Natural killer cell (primary cell): ENCODE measurements around the gene PITPNM3. TPM values are rescaled to one million over a fixed set of nuclear protein-coding genes. Genes with fewer than 3 reads are reported as not detected.

Source experiments
- ATAC-seq, 3 donors: fragments of 150-1000 bp in 2 of 3; fragments of 200-7000 bp in 1 of 3; cut with Tn5 transposase; 1 replicate in 1 of 3; 2 replicates in 2 of 3; pipeline ENCODE4 v1.10.0; 2021; ENCODE audit warnings: mild to moderate bottlenecking in 2 of 3, moderate library complexity in 2 of 3
- DNase-seq, 2 donors: peaks; one replicate each; pipeline versions ENCODE4 v3.0.0 to v3.0.0-alpha.2; 2013 to 2021; ENCODE audit warnings: mixed read lengths in 1 of 2
- H3K27ac ChIP-seq: one replicate; pipeline ENCODE4 v1.5.1; 2013; ENCODE audit warnings: mild to moderate bottlenecking, low read length
- H3K27me3 ChIP-seq: one replicate; pipeline ENCODE4 v1.6.1; 2013; ENCODE audit warnings: low read length; ENCODE audit not compliant: control insufficient read depth, insufficient read depth
- H3K36me3 ChIP-seq: one replicate; pipeline ENCODE4 v1.6.1; 2013; ENCODE audit warnings: low read length; ENCODE audit not compliant: control insufficient read depth, insufficient read depth
- H3K4me1 ChIP-seq: one replicate; pipeline ENCODE4 v1.6.1; 2013; ENCODE audit warnings: low read length; ENCODE audit not compliant: control insufficient read depth, insufficient read depth
- H3K4me3 ChIP-seq: one replicate; pipeline ENCODE4 v1.5.1; 2013; ENCODE audit warnings: low read length
- H3K9me3 ChIP-seq: one replicate; pipeline ENCODE4 v1.6.1; 2013; ENCODE audit warnings: low read length; ENCODE audit not compliant: control insufficient read depth, insufficient read depth
- H3K27ac Mint-ChIP-seq, 2 donors: one replicate each; pipeline ENCODE4 v1.8.0; 2022; ENCODE audit warnings: mild to moderate bottlenecking in 2 of 2, mixed read lengths in 2 of 2, moderate library complexity in 1 of 2
- H3K27me3 Mint-ChIP-seq, 2 donors: one replicate each; pipeline ENCODE4 v1.8.0; 2022; ENCODE audit warnings: low read depth in 2 of 2, mixed read lengths in 2 of 2
- H3K36me3 Mint-ChIP-seq: one replicate; pipeline ENCODE4 v1.8.0; 2022; ENCODE audit warnings: mixed read lengths
- H3K4me1 Mint-ChIP-seq, 2 donors: one replicate each; pipeline ENCODE4 v1.8.0; 2022; ENCODE audit warnings: mixed read lengths in 2 of 2
- H3K4me3 Mint-ChIP-seq: one replicate; pipeline ENCODE4 v1.8.0; 2022; ENCODE audit warnings: mild to moderate bottlenecking, moderate library complexity, mixed read lengths
- H3K9me3 Mint-ChIP-seq, 2 donors: one replicate each; pipeline ENCODE4 v1.8.0; 2022; ENCODE audit warnings: mixed read lengths in 2 of 2
- CTCF ChIP-seq: fragments of 200-600 bp; IDR thresholded peaks from one replicate; pipeline ENCODE4 v1.8.0; 2022; ENCODE audit warnings: antibody characterized with exemption
- WGBS: methylation state at CpG from one replicate; pipeline ENCODE4 v1.1.7; 2013; ENCODE audit warnings: missing lambda C conversion rate; ENCODE audit not compliant: insufficient coverage; 5-methylcytosine and 5-hydroxymethylcytosine counted together
- intact Hi-C: fragments of 100-400 bp; cut with micrococcal nuclease; formaldehyde crosslinking; loops from one replicate; pipeline ENCODE4 v1.14.2; 2022
- total RNA-seq, 4 donors: library from RNA; stranded (reverse); fragments of 120-200 nt in 1 of 4; gene quantifications; one replicate each; pipeline versions ENCODE4 v1.2.3 to v1.2.4, GENCODE V29; 2013 to 2022

Gene PITPNM3
- total RNA-seq, 3 donors from 2014 or later (not counting 1 experiment from before 2014, with no cell fraction given) = 0.42 to 0.75 (median 0.50) TPM

- Histone ChIP-seq H3K36me3 (no peaks in the 10 kb centered on the region), H3K4me3 (no peak overlapping the region), H3K27me3 (no peaks in the 10 kb centered on the region), H3K27ac (no peak overlapping the region), H3K9me3 (no peaks in the 10 kb centered on the region), H3K4me1 (no peaks in the 10 kb centered on the region)
- intact Hi-C loops = loop anchor here (10.0 kb wide), 1 partner anchor 527 kb away; no protein-coding TSS in a partner anchor
- H3K4me1 Mint-ChIP-seq = peaks cover 4 to 5% of the 10 kb centered on the region in 2 donors
- ATAC-seq = no peak
- no peaks in the 10 kb centered on the region for H3K36me3 Mint-ChIP-seq
- no peak overlapping the region for H3K27ac Mint-ChIP-seq
- no peak for TF ChIP-seq CTCF
- 89% methylated on average over 14 of the region's 14 CpGs for WGBS
- H3K4me3 Mint-ChIP-seq = no peak overlapping the region
- no peaks in the 10 kb centered on the region for H3K9me3 Mint-ChIP-seq
- H3K27me3 Mint-ChIP-seq = peaks cover 0 to 2% of the 10 kb centered on the region in 2 donors
- DNase-seq = no peak
These were observed 78.4 kb downstream of the PITPNM3 start for GRCh38 chr17:6477831-6478383.

GRCh38 chr17:6476810-6477179 is 79.6 kb downstream of the PITPNM3 start:
- no peak for ATAC-seq
- H3K27ac ChIP-seq = no peak overlapping the region
- no peaks in the 10 kb centered on the region for H3K4me1 ChIP-seq
- no peaks in the 10 kb centered on the region for H3K9me3 ChIP-seq
- H3K4me3 ChIP-seq = no peak overlapping the region
- H3K27me3 ChIP-seq = no peaks in the 10 kb centered on the region
- H3K36me3 ChIP-seq = no peaks in the 10 kb centered on the region
- Mint-ChIP-seq H3K36me3 (no peaks in the 10 kb centered on the region), H3K27me3 (peaks cover 0 to 5% of the 10 kb centered on the region in 2 donors), H3K4me1 (peaks cover 5 to 6% of the 10 kb centered on the region in 2 donors), H3K4me3 (no peak overlapping the region), H3K9me3 (no peaks in the 10 kb centered on the region), H3K27ac (no peak overlapping the region)
- TF ChIP-seq CTCF = no peak
- DNase-seq = no peak
- 95% methylated on average over 10 of the region's 10 CpGs for WGBS
- intact Hi-C loops = loop anchor here (10.0 kb wide), 1 partner anchor 528 kb away; no protein-coding TSS in a partner anchor

GRCh38 chr17:6476076-6476809 is 80.1 kb downstream of the PITPNM3 start:
- no peaks in the 10 kb centered on the region for H3K27me3 ChIP-seq
- no peaks in the 10 kb centered on the region for H3K36me3 ChIP-seq
- H3K9me3 ChIP-seq = no peaks in the 10 kb centered on the region
- no peak overlapping the region for H3K4me3 ChIP-seq
- H3K4me1 ChIP-seq = no peaks in the 10 kb centered on the region
- no peak for ATAC-seq
- H3K27ac ChIP-seq = no peak overlapping the region
- no peak for TF ChIP-seq CTCF
- intact Hi-C loops = loop anchor here (10.0 kb wide), 1 partner anchor 529 kb away; no protein-coding TSS in a partner anchor
- no peak for DNase-seq
- H3K4me3 Mint-ChIP-seq = no peak overlapping the region
- H3K27me3 Mint-ChIP-seq = peaks cover 0 to 5% of the 10 kb centered on the region in 2 donors
- H3K27ac Mint-ChIP-seq = no peak overlapping the region
- H3K4me1 Mint-ChIP-seq = peaks cover 5 to 6% of the 10 kb centered on the region in 2 donors
- WGBS = 89% methylated on average over 6 of the region's 8 CpGs
- H3K36me3 Mint-ChIP-seq = no peaks in the 10 kb centered on the region
- H3K9me3 Mint-ChIP-seq = no peaks in the 10 kb centered on the region
